ENCODE measurements around the gene SDF2L1.

DNA sequence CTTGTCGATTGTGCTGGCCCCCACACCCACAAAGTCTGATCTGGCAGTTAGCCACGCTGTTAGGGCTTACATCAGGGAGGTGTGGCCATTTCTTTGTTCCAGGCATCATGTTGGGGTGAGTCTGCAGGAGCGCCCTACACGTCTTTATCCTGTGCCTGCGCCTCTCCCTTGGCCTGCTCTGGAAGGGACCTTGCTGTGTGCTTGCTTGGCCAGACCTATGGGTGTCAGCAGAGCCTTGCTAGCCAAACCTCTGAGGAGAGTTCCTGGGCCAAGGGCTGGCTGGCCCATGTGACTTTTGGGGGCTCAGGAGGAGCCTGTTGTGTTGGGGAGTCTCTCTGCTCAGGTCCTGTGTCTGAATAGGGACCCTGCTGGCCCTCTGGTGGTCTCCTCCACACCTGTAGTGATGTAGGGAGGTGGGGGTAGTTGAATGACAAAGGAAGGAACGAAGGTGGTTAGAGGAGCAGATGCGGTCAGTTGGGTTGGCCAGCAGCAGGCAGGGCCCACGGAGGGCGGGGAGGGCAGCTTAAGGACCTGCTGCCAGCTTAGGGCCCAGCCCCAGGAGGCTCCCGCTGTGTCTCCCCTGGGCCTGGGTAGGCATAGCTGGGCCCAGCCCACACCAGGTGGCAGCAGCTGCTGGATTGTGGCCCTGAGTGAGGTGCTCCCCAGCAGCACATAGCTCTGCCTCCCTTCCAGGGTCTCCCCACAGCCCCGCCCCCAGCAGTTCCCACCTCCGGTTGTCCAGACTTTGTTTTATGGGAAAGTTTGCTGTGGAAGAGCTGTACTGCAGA is 31.6 kb downstream of the SDF2L1 start:
- TF ChIP-seq, protein P1, sequence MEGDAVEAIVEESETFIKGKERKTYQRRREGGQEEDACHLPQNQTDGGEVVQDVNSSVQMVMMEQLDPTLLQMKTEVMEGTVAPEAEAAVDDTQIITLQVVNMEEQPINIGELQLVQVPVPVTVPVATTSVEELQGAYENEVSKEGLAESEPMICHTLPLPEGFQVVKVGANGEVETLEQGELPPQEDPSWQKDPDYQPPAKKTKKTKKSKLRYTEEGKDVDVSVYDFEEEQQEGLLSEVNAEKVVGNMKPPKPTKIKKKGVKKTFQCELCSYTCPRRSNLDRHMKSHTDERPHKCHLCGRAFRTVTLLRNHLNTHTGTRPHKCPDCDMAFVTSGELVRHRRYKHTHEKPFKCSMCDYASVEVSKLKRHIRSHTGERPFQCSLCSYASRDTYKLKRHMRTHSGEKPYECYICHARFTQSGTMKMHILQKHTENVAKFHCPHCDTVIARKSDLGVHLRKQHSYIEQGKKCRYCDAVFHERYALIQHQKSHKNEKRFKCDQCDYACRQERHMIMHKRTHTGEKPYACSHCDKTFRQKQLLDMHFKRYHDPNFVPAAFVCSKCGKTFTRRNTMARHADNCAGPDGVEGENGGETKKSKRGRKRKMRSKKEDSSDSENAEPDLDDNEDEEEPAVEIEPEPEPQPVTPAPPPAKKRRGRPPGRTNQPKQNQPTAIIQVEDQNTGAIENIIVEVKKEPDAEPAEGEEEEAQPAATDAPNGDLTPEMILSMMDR (IDR thresholded peaks at IDR 0.05): no peak
- TF ChIP-seq POLR2A (IDR thresholded peaks at IDR 0.05): no peak

Measured in body of pancreas (tissue), 4 donors.